Right renal pelvis (tissue), 4 donors: ENCODE results near the gene ANGPTL5. TPM values are rescaled to one million over a fixed set of nuclear protein-coding genes. Genes with fewer than 3 reads are reported as not detected.
A peak's percentile ranks its signal among the peaks of the same experiment; 100 is the strongest.
"Not testable (repeated sequence)": the region's sequence is repeated elsewhere in the genome, so short reads cannot be mapped to it uniquely, and the experiment has no call there.

ENCODE experiments used
- DNase-seq, 4 donors: peaks; one replicate each; pipeline ENCODE4 v3.0.0-alpha.2; 2013; ENCODE audit warnings: low read depth in 4 of 4, low spot score in 3 of 4, missing footprints in 1 of 4
- polyA plus RNA-seq, 4 donors: library from polyadenylated mRNA; unstranded; fragments of 120-200 nt; gene quantifications; one replicate each; pipeline ENCODE4 v1.2.1, GENCODE V29; 2013; ENCODE audit not compliant: insufficient read length in 4 of 4

ANGPTL5 gene
- polyA plus RNA-seq, 4 donors: 0.05 TPM; not detected in 3

DNA sequence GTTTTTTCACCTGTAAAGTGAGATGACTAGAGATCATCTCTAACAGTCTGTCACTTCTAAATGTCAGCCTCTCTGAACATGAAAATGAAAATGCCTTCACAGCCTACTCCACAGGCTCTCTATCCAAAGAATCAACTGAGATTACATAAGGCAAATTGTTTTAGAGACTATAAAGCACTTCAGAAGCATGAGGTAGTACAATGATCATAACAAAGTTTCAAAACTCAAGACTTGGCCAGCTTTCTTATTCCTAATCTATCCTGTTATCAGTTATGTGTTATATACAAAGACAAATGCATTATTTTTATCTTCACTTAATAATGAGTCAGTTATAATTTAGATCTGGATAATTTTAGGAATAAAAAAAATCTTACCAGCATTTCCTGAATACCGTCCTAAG is 21.8 kb downstream of the ANGPTL5 start:
- DNase-seq: no peak

DNA sequence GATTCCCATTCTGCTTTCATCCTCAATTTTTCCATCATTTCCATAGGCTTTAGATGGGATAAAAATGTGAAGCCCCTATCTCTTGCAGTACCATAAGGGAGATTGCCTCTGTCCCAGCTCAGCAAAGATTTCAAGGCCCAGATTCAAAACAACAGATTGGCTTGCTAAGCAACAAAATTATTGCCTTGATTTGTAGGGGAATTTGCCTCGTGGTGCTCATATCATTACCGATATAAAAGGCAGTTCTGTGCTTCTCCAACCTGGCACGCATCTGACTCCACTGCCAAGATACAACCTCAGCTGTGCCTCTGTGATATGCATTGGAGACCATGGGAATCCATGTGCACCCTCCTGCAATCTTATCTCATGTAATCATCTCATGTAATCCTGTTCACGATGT is 26.6 kb downstream of the ANGPTL5 start:
- DNase-seq: no peak

- no peak for DNase-seq
Measured at GRCh38 chr11:101885631-101886030, 30.7 kb downstream of the ANGPTL5 start.

DNA sequence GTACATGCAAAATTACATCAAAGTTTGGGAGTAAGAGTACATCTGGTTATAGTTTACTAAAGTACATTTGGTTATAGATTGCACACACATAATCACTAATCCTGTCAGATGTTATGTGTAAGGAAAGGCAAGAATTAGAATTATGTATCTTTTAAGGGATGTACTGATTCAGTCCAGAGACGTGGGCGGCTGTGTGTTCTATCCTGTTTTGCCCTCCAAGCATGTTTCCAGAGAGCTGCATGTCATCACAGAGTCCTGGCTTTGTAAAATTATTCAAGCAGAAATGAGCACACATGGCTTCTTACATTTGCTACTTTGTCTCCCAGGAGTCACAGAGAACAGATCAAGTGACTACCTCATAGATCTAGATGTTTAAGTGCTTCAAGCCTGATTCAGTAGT is 34.7 kb downstream of the ANGPTL5 start:
- no peak for DNase-seq

DNA sequence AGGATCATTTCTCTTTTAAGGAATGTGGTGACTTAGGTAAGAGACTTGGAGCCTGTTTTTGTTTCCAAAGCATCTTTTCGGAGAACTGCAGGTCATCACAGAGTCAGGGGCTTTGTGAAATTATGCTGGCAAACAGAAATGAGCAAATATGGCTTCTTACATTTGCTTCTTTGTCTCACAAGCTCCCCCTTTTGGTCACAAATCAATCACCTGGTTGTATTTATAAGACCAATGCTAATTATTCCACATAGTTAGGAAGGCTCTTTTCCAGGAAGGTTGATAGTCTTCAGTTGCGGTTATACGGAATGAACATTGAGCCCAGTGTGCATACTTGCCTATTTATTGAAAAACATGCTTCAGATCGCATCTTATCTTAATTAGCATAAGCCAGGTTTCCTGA is 36.1 kb downstream of the ANGPTL5 start:
- DNase-seq: no peak

DNA sequence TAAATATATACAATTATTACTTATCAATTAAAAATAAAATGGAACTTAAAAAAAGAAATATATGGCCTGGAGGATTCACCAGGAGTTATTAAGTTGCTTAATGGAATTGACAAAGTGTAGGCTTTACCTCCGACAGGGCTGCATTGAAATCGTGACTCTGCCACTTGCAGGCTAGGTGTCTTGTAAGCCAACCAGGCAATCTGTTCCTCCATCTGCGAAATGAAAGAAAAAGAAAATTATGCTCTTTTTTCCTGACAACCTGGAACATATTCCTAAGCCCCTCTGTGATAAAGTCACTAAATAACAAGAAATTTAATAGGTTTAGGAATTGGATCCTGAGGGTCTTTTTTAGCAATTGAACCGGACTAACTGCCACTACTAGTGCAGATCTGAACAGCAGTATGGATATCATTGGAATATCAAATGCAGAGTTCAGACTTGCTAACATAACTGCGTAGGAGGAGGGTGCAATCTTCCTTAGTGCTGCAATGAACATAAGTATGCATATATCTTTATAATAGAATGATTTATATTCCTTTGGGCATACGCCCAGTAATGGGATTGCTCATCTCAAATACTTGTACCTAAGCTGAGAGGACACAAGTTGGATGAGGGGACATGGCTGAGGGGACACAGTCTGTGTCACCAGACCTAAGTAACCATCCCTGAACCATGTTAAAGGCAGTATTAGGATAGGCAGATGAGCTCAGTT is 44.0 kb downstream of the ANGPTL5 start:
- no peak for DNase-seq

DNA sequence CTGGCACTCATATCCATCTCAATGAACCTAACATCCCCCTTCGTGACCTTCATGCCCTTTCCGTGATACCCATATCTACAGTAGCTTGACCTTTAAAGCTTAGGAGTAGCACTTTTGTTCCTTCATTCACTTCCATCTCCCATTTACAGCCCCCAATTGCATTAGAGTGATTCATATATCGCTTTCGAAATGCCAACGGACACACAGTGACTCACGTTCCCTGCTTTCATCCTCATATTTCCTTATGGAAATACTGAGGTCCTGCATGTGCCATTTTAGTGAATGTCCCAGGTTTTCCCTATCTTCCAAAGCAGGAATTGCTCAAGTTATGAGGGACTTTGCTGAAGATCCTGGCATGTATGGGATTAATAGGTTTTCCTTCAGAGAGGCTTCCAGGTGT is 45.8 kb downstream of the ANGPTL5 start:
- no peak for DNase-seq

GRCh38 chr11:101867951-101868350 is 48.4 kb downstream of the ANGPTL5 start:
- DNase-seq: no peak

DNA sequence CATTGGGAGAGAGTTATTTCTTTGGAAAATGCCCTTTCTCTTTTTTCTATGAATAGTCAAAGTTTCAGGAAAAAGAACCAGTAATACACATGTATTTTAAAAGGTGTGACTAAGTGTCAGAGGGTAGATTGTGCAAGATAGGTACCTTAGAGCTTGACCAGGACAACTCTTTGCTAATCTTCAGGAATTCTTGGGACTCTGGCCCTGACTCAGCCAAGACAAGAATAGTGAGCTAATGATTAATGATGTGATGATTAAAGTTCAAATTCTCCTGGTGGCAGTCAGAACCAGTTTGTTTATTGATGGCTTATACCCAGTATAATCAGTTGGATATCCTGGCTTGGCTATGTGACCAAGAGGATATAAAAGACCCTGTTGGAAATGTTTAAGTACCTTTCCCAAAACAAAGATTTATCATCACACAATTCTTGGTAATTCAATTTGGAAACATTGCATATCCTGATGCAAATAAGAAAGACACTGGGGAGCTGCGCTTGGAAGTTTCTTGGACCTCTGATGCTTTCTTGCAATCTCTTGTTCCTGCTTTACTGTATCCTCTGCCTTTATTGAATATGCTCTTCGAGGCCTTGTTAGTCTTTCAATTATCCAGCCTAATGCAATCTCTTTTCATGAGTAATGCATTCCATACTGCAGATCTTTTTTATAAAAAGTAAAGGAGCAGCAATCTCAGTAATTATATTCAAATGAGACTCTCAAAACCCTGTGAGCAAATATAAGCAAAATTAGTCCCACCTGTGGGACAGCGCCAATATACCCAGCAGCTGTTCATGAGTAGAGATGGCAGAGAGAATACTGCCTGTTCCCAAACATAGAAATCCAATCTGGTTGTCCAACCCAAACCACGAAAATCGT is 49.5 kb downstream of the ANGPTL5 start:
- no peak for DNase-seq

DNA sequence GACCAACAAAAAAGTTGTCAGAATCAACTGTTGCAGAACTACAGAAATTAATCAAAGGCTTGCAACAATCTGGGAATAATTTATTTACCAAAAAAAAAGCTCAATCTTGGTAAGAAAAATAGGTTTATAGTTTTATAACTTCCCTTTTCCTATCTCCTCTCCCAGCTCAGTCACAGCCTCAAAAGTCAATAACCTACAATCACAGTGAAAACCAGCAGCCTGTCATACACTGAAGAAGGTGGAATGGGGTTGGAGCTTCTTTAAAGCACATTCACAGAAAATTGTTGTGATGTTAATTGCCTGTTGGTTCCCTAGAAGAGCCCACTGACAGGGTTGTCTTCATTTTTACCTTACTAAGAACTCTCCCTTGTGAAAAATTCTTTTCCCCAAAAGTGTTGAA is 52.2 kb downstream of the ANGPTL5 start:
- DNase-seq: no peak

DNA sequence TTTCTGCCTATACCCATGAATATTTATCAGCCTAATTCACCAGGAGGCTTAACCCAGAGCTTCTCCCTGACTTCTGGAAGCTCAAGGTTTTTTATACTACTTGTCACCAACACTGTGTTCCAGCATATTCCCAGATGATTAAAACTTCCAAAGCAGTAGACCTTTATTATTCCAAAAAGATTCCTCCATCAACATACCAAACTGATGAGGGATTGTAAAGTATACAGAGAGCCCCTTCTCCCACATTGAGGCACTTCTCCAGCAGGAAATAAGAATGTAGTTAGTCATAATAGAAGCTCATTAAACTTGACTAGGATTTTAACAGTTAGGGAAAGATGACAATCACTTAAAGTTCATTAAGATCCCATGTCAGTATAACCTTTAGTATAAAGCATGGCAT is 53.0 kb downstream of the ANGPTL5 start:
- DNase-seq: no peak

GRCh38 chr11:101862391-101863233 is 53.7 kb downstream of the ANGPTL5 start:
- no peak for DNase-seq

DNA sequence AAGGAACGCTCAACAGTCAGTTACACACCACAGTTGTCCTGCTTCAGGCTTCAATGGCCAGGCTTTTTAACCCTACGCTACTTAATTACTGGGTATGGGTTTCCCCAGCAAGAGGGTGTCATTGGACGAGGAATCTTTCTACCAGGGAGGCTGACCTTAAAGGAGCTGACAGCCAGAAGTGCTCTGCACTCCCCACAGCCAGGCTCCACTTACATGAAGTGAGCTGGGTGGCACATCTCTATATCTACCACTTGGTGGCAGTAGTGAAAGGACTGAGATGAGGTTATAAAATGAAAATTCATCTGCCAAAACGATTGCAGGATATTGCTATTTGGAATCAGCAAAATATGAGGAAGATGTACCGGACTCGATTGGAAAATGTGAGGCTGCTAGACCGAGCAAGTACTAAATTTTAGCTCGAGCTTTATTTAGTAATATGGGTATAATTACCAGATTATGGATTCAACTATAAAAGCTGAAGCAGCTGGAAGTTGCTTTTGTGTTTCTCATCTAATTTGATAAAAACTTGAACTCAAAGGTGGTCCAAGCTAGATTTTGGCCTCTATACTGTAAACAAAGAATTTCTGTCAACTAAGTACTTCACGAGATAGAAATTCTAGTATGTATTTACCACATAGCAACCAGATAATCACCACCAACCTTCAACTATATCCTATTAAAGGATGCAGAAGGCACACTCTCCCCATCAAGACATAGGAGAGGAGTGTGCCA is 55.5 kb downstream of the ANGPTL5 start:
- peak in 1 of 4 donors; percentile 8 for DNase-seq

DNA sequence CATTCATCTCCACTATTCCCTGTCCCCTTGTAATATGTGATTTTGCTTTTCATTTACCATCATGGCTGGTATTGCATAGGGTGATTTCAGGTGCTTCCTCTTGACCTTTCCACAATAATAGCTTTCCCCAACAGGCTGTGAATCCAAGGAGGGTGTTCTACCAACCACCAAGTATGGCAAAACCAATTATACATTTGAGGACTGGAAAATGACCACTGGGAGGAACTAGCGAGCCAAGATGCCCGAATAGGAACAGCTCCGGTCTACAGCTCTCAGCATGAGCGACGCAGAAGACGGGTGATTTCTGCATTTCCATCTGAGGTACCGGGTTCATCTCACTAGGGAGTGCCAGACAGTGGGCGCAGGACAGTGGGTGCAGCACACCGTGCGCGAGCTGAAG is 64.1 kb downstream of the ANGPTL5 start:
- DNase-seq: not testable (repeated sequence)

- peak in 1 of 4 donors; percentile 24 for DNase-seq
Measured at GRCh38 chr11:101848262-101848661, 68.1 kb downstream of the ANGPTL5 start.

DNA sequence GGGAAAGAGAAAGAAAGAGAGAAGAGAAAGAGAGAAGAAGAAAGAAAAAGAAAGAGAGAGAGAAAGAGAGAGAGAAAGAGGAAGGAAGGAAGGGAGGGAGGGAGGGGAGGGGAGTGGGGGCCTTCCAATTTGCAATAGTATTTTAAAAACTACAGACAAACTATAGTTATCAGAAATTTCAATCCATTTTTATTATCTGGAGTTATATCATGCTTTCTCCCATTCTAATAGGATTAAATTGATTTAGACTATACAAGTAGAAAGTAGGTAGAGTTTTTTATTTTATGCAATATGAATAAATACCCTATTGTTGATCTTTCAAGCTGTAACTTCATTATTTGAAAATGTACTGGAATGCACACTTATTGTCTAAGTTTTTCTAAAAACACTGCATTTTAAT is 71.7 kb downstream of the ANGPTL5 start:
- no peak for DNase-seq

DNA sequence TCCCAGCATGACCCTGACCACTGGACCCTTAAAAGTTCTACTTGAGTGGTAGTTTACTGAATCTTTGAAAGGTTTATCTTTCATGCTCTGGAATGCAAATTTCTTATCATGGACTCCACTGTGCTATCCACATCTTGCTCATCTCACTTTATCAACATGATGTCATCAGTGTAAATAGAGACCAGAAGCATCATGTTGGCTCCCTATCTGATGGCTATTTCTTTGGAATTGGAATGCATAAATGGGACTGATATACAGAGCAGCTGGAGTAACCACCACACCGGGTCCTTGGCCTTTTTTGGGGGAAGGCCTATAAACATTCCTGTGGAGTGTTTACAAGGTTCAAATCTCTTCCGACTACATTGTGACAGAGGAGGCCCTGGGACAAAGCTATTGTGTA is 75.6 kb downstream of the ANGPTL5 start:
- DNase-seq: no peak
